NCI-H146 (cell line): ENCODE data around the gene KLHL41.

ENCODE experiments used
- DNase-seq: peaks from one replicate; lab custom pipeline; 2025; lab: John Stamatoyannopoulos, UW

The KLHL41 gene

DNA sequence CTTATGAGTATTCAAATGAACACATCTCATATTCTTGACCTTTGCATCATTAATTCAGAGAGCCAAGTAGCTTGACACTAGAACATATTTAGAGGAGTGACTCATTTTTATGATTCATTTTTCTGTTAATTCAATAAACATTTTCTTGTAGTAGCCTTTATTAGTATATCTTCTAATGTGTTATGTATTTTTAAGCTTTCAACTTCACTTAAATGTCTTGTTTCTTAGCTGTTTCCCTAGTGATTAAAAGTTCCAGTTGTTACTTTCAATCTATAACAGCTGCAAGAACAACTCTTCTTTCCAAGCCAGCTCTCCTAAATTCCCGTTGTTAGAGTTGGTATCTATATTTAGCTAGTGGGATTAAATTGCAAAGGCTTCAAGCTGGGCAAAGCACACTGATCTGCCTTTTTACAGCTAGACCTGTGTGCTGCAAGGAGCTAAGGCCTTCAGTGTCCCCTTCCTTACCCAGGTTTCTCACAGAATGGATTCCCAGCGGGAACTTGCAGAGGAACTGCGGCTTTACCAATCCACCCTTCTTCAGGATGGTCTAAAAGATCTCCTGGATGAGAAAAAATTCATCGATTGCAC is at the start of gene KLHL41:
TSS of gene KLHL41 (plus strand) at position 405 of the 588 bp plus-strand sequence. CDS start at position 482, 77 bp downstream.
- peak; percentile 65 for DNase-seq

- no peak for DNase-seq
These were observed 48.4 kb upstream of the KLHL41 start for GRCh38 chr2:169461143-169461542.

DNA sequence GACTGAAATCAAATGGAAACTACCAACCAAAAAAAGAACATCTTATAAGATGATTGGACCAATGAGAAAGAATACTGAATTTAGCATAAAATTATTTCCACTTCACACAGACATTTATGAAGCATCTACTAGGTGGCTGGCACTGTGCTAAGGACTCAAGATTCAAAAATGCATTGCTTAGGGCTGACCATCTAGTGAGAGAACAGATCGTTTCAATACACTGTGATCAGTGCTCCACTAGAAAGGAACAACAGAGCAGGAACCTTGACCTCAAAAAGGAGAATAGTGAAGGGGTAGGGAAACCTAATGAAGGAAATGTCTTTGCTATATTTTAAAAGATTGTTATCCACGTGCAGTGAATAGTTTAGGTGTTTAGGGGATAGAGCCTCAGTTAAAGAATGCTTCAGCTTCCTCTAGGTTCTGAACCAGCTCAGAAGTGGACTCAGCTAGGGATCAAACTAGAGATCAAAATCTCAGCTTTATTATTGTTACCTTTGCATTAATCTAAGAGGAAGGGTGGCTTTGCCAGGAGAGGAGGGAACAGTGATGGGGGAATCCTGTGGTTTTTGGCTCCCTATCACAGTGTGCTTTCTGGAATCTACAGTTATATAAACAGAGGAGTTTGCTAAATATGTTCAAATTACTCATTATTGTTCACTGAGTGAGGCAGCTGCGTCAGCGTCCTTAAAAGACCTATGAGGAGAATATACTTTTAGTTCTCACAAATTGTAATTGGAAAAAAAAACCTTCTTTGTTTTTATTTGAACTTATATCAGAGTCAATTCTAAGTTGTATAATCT is 46.4 kb upstream of the KLHL41 start:
- DNase-seq: no peak

GRCh38 chr2:169464466-169464865 is 45.0 kb upstream of the KLHL41 start:
- no peak for DNase-seq

GRCh38 chr2:169464882-169465281 is 44.6 kb upstream of the KLHL41 start:
- no peak for DNase-seq

- no peak for DNase-seq
These were observed 40.7 kb upstream of the KLHL41 start for GRCh38 chr2:169468841-169469240.

DNA sequence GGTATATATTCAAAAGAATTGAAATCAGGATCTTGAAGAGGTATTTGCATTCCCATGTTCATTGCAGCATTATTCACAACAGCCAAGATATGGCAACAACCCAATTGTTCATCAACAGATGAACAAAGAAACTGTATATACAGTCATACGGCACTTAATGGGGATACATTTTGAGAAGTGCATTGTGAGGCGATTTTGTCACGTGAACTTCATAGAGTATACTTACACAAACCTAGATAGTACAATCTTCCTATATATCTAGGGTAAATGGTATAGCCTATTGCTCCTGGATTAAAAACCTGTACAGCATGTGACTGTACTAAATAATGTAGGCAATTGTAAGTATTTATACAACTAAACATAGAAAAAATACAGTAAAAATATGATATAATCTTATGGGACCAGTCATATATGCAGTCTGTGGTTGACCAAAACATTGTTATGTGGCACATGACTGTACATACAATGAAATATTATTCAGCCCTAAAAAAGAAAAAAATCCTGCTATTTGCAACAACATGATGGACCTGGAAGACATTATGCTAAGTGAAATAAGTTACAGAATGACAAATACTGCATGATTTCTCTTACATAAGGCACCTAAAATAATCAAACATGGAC is 39.4 kb upstream of the KLHL41 start:
- no peak for DNase-seq

GRCh38 chr2:169472249-169472648 is 37.3 kb upstream of the KLHL41 start:
- no peak for DNase-seq

DNA sequence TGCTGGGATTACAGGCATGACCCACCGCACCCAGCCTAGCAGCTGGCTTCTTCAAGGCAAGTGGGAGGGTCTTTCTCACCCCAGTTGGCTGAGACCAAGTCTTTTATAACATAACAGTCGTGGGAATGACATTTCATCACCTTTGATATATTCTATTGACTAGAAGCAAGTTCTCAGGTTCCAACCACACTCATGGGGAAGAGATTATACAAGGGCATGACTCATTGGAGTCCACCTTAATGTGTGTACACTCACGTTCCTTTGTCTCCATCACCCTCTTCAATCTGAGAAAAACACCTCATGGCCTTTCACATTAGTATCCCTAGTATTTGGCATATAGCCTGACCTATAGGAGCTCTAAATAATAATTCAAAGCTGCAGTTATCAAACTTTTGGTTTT is 33.0 kb upstream of the KLHL41 start:
- peak; percentile 18 for DNase-seq

DNA sequence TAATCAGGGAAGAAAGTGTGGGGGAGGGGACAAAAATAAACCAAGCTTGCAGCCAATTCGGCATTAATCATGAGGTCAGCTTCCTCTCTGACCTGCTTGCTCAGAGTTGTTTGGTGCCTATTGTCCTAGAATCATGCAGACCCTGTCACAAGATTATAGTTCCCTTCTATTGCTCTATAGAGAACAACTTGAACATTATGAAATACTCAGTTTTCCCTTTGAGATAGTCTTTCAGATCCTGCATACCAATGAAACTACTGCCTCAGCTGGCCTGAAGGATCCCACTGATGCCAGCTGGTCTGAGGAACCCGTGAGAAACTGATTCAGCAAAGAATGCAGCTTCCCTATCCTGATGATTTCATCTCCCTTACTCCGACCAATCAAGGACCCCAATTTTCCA is 31.2 kb upstream of the KLHL41 start:
- DNase-seq: no peak

DNA sequence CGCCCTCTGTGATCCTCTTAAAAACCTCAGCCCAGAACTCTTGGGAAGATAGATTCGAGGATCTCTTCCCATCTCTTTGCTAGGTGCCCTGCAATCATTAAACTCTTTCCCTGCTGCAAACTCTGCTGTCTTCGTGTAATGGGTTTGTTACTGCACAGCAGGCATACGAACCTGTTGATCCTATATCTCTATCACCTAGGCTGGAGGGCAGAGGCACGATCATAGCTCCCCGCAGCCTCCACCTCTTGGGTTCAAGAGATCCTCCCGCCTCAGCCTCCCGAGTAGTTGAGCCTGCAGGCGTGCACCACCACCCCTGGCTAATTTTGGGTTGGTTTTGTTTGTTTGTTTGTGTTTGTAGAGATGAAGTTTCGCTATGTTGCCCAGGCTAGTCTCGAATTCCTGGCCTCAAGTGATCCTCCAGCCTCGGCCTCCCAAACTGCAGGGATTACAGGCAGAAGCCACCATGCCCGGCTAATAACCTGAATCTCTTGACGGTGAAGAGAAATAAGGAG is 30.7 kb upstream of the KLHL41 start:
- no peak for DNase-seq

- peak; percentile 70 for DNase-seq
These were observed 30.0 kb upstream of the KLHL41 start, which contains the start of gene BBS5 for GRCh38 chr2:169479257-169480078. Gene BBS5, plus strand, starts transcription at chr2:169479494. Its CDS starts 60 bp downstream, at chr2:169479554.

GRCh38 chr2:169480079-169480465 is 29.4 kb upstream of the KLHL41 start:
- no peak for DNase-seq

DNA sequence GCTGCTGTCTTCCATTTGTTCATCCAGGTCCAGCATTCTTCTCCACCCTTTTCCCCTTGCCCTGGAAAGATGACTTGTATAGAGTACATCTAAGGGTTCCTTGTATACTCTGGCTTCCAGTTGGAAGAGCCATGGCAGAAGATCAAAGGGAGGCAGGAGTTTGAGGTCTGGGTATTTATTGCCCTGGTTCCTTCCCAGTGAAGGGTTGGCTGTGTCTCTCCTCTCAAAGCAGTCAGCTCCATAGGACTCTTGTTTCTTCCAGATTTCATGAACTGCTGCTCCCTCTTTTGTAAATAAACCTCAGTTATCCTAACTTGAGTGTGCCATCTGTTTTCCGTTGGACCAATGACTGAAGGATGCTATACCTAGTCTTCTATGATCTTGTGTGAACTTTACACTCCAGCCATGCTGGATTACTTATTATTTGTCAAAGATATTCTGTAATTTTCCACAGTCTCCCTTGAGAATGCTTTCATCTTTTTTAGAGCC is 23.8 kb upstream of the KLHL41 start:
- DNase-seq: no peak

- no peak for DNase-seq
These were observed 23.0 kb upstream of the KLHL41 start for GRCh38 chr2:169486487-169486886.

- no peak for DNase-seq
These were observed 18.7 kb upstream of the KLHL41 start for GRCh38 chr2:169490834-169491233.

GRCh38 chr2:169491378-169491777 is 18.1 kb upstream of the KLHL41 start:
- DNase-seq: no peak

- no peak for DNase-seq
These were observed 16.1 kb upstream of the KLHL41 start for GRCh38 chr2:169493360-169493759.

DNA sequence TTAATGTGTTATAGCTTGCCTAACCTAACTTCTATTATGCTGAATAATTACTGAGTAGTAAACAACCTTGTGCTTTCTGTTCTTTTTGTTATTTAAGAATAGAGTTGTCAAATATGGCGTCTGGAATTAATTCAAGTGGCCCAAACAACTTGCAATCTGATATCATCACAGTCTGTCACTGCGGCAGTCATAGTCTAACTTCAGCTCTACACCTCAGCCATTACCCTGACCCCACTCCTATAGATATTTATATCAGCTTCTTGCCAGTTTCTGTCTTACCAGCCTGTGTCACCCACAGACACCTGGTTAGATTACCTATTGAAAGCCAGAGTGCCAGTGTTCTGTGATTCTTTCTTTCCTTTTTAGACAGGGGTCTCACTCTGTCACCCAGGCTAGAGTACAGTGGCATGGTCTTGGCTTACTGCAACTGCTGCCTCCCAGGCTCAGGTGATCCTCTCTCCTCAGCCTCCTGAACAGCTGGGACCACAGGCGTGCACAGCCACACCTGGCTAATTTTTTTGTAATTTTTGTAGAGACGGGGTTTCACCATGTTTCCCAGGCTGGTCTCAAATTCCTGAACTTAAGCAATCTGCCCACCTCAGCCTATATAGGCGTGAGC is 14.1 kb upstream of the KLHL41 start:
- DNase-seq: no peak

DNA sequence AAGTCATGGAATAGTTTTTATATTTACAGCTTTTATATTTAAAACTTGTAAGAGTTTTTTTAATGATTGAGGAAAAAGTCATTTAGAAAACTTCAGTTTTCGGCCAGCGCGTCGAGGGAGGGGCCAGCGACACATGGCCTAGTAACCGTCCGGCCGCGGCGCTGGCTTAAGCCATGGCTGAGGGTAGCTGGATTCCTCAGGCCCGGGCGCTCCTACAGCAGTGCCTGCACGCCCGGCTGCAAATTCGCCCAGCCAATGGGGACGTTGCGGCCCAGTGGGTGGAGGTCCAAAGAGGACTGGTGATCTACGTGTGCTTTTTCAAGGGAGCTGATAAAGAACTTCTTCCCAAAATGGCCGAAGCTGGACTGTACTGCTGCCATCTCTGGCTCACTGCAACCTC is 4.9 kb upstream of the KLHL41 start:
- no peak for DNase-seq

DNA sequence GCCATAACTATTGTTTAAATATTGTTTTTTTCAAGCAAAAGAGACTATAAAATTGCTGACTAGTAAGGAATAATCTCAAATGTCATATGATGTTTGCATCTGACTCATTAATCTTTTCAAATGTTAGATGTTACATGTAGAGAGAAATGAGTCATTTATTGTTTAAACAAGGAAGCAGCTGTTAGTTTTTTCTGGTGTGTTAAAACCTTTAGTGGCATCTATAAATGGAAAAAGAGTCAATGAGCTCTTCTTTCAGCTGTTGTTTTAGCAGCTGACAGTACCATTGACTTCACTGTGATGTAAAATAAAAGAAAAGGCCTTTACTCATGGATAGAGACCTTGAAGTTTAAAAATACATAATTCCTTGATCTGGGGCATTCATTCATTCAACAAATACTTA is 1.8 kb upstream of the KLHL41 start:
- peak; percentile 84 for DNase-seq
